ENCODE measurements around the gene NINJ1.

NINJ1 gene

DNA sequence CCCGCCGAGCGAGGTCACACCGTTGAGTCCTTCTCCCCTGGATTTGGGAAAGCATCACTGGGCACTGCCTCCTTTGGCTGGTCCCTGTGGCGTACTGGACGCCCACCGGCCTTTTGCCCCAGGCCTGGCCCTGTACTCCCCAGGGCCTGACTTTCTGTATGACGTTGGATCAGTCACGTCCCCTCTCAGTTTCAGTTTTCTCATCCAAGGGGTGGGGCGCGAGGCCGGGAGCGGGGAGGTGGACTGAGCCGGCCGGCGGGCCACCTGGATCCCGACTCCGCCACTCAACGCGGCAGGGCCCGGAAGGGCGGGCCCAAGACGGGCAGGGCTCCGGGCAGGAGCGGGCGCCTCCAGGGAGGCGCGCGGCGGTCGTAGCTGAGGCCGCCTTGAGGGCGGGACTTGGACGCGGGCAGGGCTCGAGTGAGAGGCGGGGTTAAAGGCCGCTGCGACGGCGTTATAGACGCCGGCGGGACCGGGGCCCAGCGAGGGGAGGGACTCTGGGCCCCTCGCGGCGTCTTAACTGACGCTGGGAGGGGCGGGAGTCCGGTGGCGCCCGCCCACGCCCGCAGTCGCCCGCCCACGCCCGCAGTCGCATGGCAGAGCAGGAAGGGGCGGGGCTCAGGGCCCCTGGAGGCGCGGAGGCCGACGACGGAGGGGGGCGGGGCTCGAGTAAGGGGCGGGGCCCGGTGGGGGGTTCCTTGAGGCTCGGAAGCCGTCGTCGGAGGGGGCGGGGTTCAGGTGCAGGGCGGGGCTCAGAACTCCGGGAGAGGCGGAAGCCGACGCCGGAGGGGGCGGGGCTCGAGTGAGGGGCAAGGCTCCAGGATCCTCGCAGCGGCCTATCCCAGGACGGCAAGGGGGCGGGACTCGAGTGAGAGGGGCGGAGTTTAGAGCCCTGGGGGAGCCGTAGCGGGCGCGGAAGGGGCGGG is 38.6 kb downstream of the NINJ1 start:
- peak overlapping the region; percentile 100 for H4K8ac ChIP-seq (ENCODE audit: low read length)
- H3K79me1 ChIP-seq (replicated peaks; ENCODE audit: low read length, poor library complexity, severe bottlenecking) = peaks cover 3% of the 10 kb centered on the region
- H2AK5ac ChIP-seq (ENCODE audit: low read length, severe bottlenecking) = peak overlapping the region; percentile 75
- H4K91ac ChIP-seq (ENCODE audit: low read length) = peak overlapping the region; percentile 96
- peak overlapping the region; percentile 74 for H3K27ac ChIP-seq (ENCODE audit: low read length, poor library complexity, severe bottlenecking)
- peak overlapping the region; percentile 49 for H3K4me2 ChIP-seq (ENCODE audit: low read length, poor library complexity, severe bottlenecking)
- peaks cover 11% of the 10 kb centered on the region for H3K9me3 ChIP-seq (ENCODE audit: control insufficient read depth, low read length)
- DNase-seq = peak; percentile 98
- H2BK5ac ChIP-seq (ENCODE audit: low read depth, low read length, poor library complexity, severe bottlenecking) = no peak overlapping the region
- 10% methylated on average over 59 of the region's 95 CpGs for WGBS
- H3K18ac ChIP-seq (ENCODE audit: low read depth in 1 of 2, low read length in 2 of 2) = peak overlapping the region; percentile 85 to 94
- peak overlapping the region; percentile 60 for H2AFZ ChIP-seq (ENCODE audit: low read depth, low read length)
- peak overlapping the region; percentile 57 to 80 for H3K4me3 ChIP-seq (ENCODE audit: insufficient read depth in 1 of 2, low read depth in 1 of 2, low read length in 2 of 2)
- peak overlapping the region in 1 of 2 experiments; percentile 85 for H2BK12ac ChIP-seq (ENCODE audit: low read length in 2 of 2)
- peaks cover 0 to 6% of the 10 kb centered on the region in 2 experiments for H3K36me3 ChIP-seq (ENCODE audit: control insufficient read depth in 1 of 2, insufficient read depth in 2 of 2, low read depth in 1 of 2, low read length in 2 of 2)
- H2BK15ac ChIP-seq (ENCODE audit: low read depth, poor library complexity, severe bottlenecking) = peak overlapping the region; percentile 99
- H3K27me3 ChIP-seq (ENCODE audit: control insufficient read depth in 1 of 2, insufficient read depth in 1 of 2, low read length in 2 of 2) = no peaks in the 10 kb centered on the region
- H3K9ac ChIP-seq (ENCODE audit: low read length) = peak overlapping the region; percentile 88
- H3K4me1 ChIP-seq (ENCODE audit: control insufficient read depth, insufficient read depth, low read depth, low read length) = peaks cover 51% of the 10 kb centered on the region
- H3K4ac ChIP-seq (ENCODE audit: low read depth in 1 of 2, low read length in 2 of 2) = peak overlapping the region; percentile 66 to 85
- peak overlapping the region in 1 of 2 experiments; percentile 53 for H3K14ac ChIP-seq (ENCODE audit: low read length in 2 of 2)
- no peak overlapping the region for H3K23ac ChIP-seq (ENCODE audit: low read length in 2 of 2)
- H2BK120ac ChIP-seq (ENCODE audit: low read depth, low read length) = peak overlapping the region; percentile 43

DNA sequence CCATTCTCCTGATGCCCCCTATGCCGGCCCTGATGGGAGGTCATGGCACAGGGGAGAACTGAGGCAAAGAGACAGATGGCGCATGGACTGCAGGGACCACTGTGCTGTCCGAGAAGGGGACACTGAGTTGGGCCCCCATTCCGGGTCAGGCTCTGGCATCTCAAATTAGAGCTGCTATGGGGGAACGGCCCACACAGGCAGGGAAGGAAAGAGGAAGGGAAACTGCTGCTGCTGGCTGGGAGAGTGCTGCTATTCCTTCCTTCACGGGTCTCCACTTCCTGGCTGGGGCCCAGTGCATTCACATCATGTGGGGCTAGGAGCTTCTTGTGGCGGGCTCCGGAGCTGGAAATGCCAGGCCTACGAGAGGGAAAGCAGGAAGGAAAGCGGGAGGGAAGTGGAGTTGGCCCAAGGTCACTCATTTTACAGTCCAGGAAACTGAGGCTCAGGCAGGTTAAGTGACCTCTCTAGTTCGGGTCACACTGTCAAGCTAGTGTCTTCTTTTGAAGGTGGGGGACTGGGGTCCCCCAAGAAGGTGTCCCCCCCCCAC is 39.3 kb downstream of the NINJ1 start:
- Histone ChIP-seq H3K4me3 (ENCODE audit: insufficient read depth in 1 of 2, low read depth in 1 of 2, low read length in 2 of 2) (peak overlapping the region in 1 of 2 experiments; percentile 80), H3K4ac (ENCODE audit: low read depth in 1 of 2, low read length in 2 of 2) (peak overlapping the region; percentile 66 to 85), H3K4me2 (ENCODE audit: low read length, poor library complexity, severe bottlenecking) (peak overlapping the region; percentile 49), H2BK12ac (ENCODE audit: low read length in 2 of 2) (peak overlapping the region; percentile 33 to 87), H2BK120ac (ENCODE audit: low read depth, low read length) (peak overlapping the region; percentile 43), H3K23ac (ENCODE audit: low read length in 2 of 2) (no peak overlapping the region), H3K36me3 (ENCODE audit: control insufficient read depth in 1 of 2, insufficient read depth in 2 of 2, low read depth in 1 of 2, low read length in 2 of 2) (peaks cover 0 to 3% of the 10 kb centered on the region in 2 experiments), H2BK15ac (ENCODE audit: low read depth, poor library complexity, severe bottlenecking) (peak overlapping the region; percentile 71), H2AK5ac (ENCODE audit: low read length, severe bottlenecking) (peak overlapping the region; percentile 75), H3K14ac (ENCODE audit: low read length in 2 of 2) (no peak overlapping the region), H3K27me3 (ENCODE audit: control insufficient read depth in 1 of 2, insufficient read depth in 1 of 2, low read length in 2 of 2) (no peaks in the 10 kb centered on the region), H3K9ac (ENCODE audit: low read length) (peak overlapping the region; percentile 88), H3K4me1 (ENCODE audit: control insufficient read depth, insufficient read depth, low read depth, low read length) (peaks cover 48% of the 10 kb centered on the region), H3K79me1 (replicated peaks; ENCODE audit: low read length, poor library complexity, severe bottlenecking) (no peaks in the 10 kb centered on the region), H2BK5ac (ENCODE audit: low read depth, low read length, poor library complexity, severe bottlenecking) (no peak overlapping the region), H2AFZ (ENCODE audit: low read depth, low read length) (no peak overlapping the region), H3K9me3 (ENCODE audit: control insufficient read depth, low read length) (peaks cover 18% of the 10 kb centered on the region), H3K27ac (ENCODE audit: low read length, poor library complexity, severe bottlenecking) (no peak overlapping the region), H4K8ac (ENCODE audit: low read length) (peak overlapping the region; percentile 100), H4K91ac (ENCODE audit: low read length) (peak overlapping the region; percentile 96), H3K18ac (ENCODE audit: low read depth in 1 of 2, low read length in 2 of 2) (peak overlapping the region; percentile 85 to 94)
- DNase-seq = peak; percentile 30
- WGBS = 73% methylated on average over 11 of the region's 11 CpGs

DNA sequence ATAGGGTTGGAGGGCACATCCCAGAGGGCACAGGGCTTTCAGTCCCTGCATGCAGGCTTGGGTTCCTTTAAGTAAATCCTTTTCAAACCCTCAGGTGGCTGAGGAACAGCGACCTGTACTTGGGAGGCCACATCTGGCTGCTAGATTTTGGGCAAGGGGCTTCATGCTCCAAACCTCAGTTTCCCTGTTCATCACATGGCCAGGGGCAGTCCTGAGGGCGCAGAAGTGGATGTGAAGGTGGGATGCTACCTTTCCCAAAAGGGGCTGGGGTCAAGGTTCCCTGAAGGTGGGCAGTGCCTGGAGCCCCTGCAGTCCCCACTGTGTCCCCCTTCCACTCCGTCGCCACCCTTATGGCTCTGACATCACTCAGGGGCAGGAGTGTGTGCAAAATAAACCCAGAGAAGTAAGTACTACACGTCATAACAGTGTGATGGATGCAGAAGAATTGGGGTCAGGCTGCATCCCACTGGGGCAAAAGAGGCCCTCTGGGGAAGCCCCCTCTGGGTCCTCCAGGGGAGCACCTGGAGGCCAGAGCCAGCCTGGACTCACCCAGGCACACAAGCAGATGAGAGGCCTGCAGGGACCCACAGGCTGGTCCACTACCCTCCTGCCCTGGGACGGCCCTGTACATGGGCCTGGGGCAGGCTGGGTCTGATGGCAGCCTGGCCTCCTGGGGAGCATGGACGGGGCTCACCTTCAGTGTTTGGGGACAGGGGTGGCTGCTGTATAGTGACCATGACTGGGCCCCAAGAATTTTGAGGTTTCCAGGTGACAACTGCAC is 40.0 kb downstream of the NINJ1 start:
- H3K14ac ChIP-seq (ENCODE audit: low read length in 2 of 2) = no peak overlapping the region
- H4K8ac ChIP-seq (ENCODE audit: low read length) = peak overlapping the region; percentile 100
- WGBS = 82% methylated on average over 7 of the region's 7 CpGs

More for the DNA sequence above, 40.0 kb downstream of the NINJ1 start:
- Histone ChIP-seq H3K4me2 (ENCODE audit: low read length, poor library complexity, severe bottlenecking) (no peak overlapping the region), H3K4ac (ENCODE audit: low read depth in 1 of 2, low read length in 2 of 2) (peak overlapping the region in 1 of 2 experiments; percentile 56), H3K27me3 (ENCODE audit: control insufficient read depth in 1 of 2, insufficient read depth in 1 of 2, low read length in 2 of 2) (no peaks in the 10 kb centered on the region), H3K36me3 (ENCODE audit: control insufficient read depth in 1 of 2, insufficient read depth in 2 of 2, low read depth in 1 of 2, low read length in 2 of 2) (no peaks in the 10 kb centered on the region), H2AK5ac (ENCODE audit: low read length, severe bottlenecking) (peak overlapping the region; percentile 37), H3K18ac (ENCODE audit: low read depth in 1 of 2, low read length in 2 of 2) (peak overlapping the region; percentile 19 to 51), H2BK12ac (ENCODE audit: low read length in 2 of 2) (peak overlapping the region; percentile 43 to 64), H3K4me3 (ENCODE audit: insufficient read depth in 1 of 2, low read depth in 1 of 2, low read length in 2 of 2) (no peak overlapping the region), H2BK15ac (ENCODE audit: low read depth, poor library complexity, severe bottlenecking) (peak overlapping the region; percentile 71), H2AFZ (ENCODE audit: low read depth, low read length) (no peak overlapping the region), H4K91ac (ENCODE audit: low read length) (peak overlapping the region; percentile 52), H3K9me3 (ENCODE audit: control insufficient read depth, low read length) (peaks cover 24% of the 10 kb centered on the region), H3K4me1 (ENCODE audit: control insufficient read depth, insufficient read depth, low read depth, low read length) (peaks cover 42% of the 10 kb centered on the region), H2BK120ac (ENCODE audit: low read depth, low read length) (peak overlapping the region; percentile 27), H3K79me1 (replicated peaks; ENCODE audit: low read length, poor library complexity, severe bottlenecking) (no peaks in the 10 kb centered on the region), H2BK5ac (ENCODE audit: low read depth, low read length, poor library complexity, severe bottlenecking) (no peak overlapping the region), H3K9ac (ENCODE audit: low read length) (no peak overlapping the region), H3K27ac (ENCODE audit: low read length, poor library complexity, severe bottlenecking) (no peak overlapping the region), H3K23ac (ENCODE audit: low read length in 2 of 2) (no peak overlapping the region)
- no peak for DNase-seq
